Fibroblast of skin of right biceps (primary cell): ENCODE data around the gene TUBG2.
"Not testable (repeated sequence)": the region's sequence is repeated elsewhere in the genome, so short reads cannot be mapped to it uniquely, and the experiment has no call there.

ENCODE experiments used
- DNase-seq: peaks from one replicate; pipeline ENCODE4 v3.0.0-alpha.2; 2013

Gene TUBG2

GRCh38 chr17:42657824-42658588, 1.1 kb upstream of the TUBG2 start:
- DNase-seq, result no peak

GRCh38 chr17:42659932-42660274, 819 bp downstream of the TUBG2 start:
- not testable (repeated sequence) for DNase-seq

DNA sequence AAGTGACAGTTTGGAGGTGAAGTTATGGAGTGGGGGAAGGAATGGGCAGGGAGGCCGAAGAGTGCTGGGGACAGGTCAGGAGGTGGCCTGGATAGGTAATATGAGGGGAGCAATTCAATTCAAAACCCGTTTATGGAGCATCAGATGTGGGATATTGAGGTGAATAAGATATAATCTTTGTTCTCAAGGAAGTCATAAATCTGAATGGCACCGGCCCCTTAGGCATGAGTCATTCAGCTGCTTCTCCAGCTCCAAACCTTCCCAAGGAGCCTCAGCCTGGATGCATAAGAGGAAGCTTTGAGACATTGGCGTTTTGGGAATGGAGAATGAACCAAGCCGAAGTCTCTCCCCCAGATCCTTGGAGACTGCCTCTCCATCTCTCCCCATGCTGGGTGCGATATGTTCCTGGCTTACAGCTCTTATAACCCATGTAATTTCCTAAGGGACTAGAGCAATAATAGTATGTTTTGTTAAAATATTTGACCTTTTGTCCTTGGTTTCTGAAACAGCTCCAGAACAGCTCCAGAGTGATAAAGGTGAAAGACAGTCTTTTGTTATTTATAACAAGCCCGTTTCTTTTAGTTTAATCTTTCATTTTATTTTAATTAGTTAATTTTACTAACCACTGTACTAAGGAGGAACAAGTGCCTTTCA, 1.7 kb downstream of the TUBG2 start:
- peak; percentile 83 for DNase-seq

DNA sequence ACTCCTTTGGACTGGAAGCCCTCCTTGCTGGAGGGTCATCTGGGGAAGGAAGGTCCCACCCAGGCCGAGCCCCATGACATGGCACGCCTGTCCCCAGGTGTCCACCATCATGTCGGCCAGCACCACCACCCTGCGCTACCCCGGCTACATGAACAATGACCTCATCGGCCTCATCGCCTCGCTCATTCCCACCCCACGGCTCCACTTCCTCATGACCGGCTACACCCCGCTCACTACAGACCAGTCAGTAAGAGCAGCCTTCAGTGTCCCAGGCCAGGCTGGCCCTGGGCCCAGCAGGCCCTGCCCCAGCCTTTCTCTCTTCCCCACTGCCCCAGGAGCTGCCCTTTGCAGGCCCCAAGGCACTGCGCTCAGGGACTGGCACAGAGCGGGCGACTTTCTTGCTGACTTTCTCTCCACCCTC, 6.5 kb downstream of the TUBG2 start:
- no peak for DNase-seq

- DNase-seq, result not testable (repeated sequence)
These were observed 7.0 kb downstream of the TUBG2 start for GRCh38 chr17:42666126-42666525.

DNA sequence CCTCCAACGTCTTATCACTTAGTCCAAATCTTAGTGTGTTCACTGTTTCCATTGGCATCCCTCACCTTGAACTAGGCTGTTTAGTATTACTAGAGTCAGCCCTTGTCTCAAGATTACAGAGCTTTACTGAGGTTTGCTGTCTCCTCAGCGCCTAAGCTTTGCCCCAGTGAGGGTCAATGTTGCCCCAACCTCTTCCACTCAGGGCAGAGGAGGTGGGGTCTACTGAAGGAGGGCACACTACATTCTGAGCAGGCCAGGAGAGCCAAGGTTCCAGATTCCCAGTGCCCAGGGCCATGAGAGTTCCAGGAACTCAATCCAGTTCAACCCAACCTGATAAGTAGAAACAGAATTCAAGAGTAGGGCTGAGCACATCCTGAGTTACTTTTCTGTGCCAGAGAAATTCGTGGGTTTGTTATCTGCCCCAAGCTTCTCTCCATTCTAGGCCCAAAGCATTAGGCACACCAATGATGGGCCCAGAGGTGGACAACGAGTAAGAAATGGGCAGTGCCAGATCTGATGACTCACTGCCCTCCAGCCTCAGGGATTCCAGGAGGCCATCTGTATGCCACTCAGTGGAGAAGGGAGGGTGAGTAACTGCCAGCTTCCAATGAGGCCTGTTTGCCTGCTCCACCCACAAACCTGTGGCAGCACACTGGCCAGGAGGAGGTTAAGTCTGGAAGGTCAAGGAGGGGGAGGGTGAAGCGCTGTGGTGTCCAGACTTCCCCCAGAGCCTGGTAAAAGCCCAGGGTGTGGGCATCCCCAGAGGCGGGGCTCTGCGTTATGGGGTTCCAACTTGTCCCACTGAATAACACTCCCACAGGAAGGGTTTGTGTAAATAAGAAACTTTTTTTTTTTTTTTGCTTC, 8.2 kb downstream of the TUBG2 start:
- DNase-seq, result peak; percentile 58

DNA sequence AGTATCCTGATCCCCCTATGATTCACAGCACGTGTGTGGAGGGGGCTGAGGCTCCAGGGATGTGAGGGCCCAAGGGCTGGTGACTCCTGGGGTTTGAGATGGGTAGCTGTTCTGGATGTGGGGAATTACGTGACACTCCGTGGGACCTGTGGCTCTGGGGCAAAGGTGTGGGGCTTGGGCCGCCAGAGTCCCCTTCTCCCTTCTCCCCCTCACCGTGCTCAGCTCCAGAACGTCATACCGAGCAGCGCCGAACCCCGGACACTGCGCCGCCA, 10.6 kb downstream of the TUBG2 start:
- DNase-seq, result no peak

- DNase-seq, result no peak
These were observed 11.1 kb downstream of the TUBG2 start for GRCh38 chr17:42669977-42670788.

GRCh38 chr17:42670789-42671657, 11.9 kb downstream of the TUBG2 start:
- no peak for DNase-seq

DNA sequence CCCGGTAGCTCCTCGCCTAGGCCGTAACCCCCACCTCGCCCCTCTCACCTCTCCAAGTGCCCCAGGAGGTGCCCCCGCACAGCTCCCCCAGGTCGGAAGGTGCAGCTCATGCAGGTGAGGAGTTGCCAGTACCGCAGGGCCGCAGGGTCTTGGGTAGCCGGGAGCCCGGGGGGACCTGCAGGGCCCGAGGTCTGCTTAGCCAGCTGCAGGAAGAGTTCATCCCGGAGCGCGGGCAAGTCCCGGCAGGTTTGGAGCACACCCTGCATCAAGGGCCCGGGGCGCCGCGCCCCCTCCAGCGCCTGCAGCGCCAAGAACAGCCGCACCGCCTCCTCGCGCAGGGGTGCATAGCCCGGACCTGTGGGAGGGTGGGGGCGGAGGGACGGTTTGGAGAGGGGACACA, 13.0 kb downstream of the TUBG2 start:
- no peak for DNase-seq

GRCh38 chr17:42673266-42673884, 14.3 kb downstream of the TUBG2 start:
- no peak for DNase-seq

GRCh38 chr17:42673885-42674754, 15.0 kb downstream of the TUBG2 start:
- peak; percentile 68 for DNase-seq

DNA sequence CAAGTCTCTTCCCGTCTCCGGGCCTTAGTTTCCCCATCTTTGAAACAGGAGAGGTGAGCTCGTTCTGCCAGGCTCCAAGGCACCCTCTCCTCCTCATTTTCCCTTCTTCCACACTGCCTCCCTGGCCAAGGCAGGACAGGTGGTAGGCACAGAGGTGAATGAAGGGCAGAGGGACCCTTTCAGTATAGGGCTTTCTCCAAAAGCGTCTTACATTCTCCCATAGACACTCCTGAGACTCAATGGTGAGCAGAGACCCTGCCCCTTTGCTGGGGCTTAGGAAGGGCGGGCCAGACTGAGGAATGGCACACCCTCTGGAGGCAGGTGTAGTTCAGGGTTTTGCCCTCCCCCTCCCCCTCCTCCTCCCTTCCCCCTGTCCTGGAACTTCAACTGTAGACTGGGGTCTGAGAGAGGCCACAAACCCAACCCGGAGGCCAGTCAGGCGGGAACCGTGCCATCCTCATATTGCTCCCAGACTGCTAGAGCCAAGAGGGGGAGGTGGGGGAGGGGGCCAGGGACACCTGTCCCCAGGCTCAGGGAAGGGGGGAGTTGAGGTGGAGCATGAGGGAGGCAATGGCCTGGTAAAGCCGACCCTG, 15.8 kb downstream of the TUBG2 start:
- no peak for DNase-seq

- no peak for DNase-seq
These were observed 16.4 kb downstream of the TUBG2 start for GRCh38 chr17:42675348-42675964.

DNA sequence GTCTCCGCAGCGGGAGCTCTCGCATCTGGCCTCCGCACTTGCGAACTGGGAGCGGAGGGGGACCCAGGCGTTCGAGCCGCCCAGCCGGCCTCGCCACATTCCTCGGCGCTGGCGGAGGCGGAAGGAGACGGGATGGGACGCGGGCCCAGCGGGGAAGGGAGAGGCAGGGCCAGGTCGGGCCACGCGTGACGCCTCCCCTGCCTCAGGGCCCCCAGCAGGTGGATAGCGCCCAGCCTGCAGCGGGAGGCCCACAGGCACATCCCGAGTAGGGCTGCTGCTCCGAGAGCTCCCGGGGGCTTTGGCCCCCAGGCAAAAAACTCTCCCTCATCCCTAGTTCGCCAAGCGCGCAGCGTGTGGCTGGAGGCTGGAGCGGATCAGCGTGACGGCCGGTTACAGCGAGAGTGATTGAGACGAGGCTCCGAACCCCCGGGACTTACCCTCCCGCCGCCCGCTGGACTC, 16.9 kb downstream of the TUBG2 start:
- DNase-seq, result peak; percentile 38

DNA sequence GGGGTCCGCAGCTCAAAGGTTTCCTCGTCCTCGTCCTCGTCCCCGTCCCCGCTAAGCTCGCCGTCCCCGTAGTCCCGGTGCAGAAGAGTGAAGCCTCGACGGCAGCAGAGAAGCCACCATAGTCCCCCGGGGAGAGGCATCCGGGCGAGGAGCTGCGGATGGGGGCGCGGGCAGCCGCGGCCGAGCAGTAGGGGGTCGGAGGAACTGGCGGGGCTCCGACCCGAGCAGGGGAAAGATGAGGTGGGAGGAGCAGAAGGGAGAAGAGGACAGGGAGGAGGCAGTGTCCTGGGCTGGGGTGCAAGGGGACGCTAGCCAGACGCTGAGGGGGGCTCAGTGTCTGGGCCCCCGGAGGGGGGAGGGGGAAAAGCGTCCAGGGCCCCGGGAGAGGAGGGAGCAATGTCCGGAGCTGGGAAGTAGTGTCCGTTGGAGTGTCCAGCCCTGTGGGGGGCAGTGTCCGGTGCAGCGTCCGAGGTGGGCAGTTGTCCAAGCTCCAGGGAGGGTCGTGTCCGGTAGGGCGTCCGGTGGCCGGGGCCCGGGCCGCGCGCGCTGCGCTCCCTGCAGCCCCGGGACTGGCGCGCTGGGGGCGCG, 17.4 kb downstream of the TUBG2 start, which contains the start of gene PLEKHH3:
Gene PLEKHH3, minus strand, starts transcription at position 571 of the 588 bp plus-strand sequence. Its CDS starts 431 bp downstream, at position 140.
- DNase-seq, result peak; percentile 38

- peak; percentile 100 for DNase-seq
These were observed 18.2 kb downstream of the TUBG2 start for GRCh38 chr17:42677012-42677857.
